SK-N-MC (cell line): ENCODE results near the gene LSM2.

Experiments used
- EZH2 ChIP-seq: fragments of 200-600 bp; sonication (generic); IDR thresholded peaks from one replicate; pipeline ENCODE4 v1.6.1; 2017; ENCODE audit warnings: antibody characterized with exemption
- FOXP2 ChIP-seq: optimal IDR thresholded peaks from 2 replicates; pipeline ENCODE3; 2011; ENCODE audit warnings: mild to moderate bottlenecking, moderate library complexity; ENCODE audit not compliant: insufficient read depth; ENCODE audit errors: extremely low read length, control extremely low read depth
- POLR2AphosphoS5 ChIP-seq: IDR thresholded peaks from 2 replicates; pipeline ENCODE4 v1.6.1; 2012; ENCODE audit warnings: mild to moderate bottlenecking, low read depth, low read length, borderline replicate concordance

DNA sequence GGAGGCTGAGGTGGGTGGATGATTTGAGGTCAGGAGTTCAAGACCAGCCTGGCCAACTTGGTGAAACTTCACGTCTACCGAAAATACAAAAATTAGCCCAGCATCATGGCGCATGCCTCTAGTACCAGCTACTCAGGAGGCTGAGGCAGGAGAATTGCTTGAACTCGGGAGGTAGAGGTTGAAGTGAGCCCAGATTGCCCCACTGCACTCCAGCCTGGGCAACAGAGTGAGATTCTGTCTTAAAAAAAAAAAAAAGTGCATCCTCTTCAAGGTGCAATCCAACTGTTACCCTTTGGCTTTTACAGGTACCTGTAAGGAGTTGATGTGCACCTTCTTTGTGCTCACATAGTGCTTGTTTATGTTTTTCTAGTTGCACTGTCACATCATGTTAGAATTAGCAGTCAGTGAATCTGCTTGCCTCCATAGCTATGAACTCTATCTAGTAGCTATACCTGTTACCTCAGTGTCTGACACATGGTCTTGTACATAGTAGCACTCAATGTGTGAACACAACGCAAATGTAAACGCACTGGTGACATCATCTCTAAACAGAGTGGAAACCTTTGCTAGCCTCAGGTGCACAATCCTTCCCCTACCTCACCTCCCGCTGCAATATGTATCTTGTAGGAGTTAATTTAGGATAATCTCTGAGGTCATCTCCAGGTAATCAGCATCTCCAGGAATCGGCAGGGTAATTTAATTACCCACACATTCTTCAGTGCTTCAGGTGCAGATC is 57.3 kb downstream of the LSM2 start:
- TF ChIP-seq POLR2AphosphoS5 (no peak; the same call in 1 of the 2 replicates), EZH2 (no peak), FOXP2 (no peak)
